GM23248 (cell line): ENCODE data around the gene CDNF. TPM values are rescaled to one million over a fixed set of nuclear protein-coding genes. Genes with fewer than 3 reads are reported as not detected.

Experiments
- DNase-seq: peaks from one replicate; pipeline ENCODE4 v3.0.0-alpha.2; 2015
- H2AFZ ChIP-seq: fragments of 200-600 bp; sonication (generic); 2 replicates; pipeline ENCODE4 v1.6.1; 2016; ENCODE audit warnings: antibody characterized with exemption
- H3F3A ChIP-seq: fragments of 200-600 bp; sonication (generic); 2 replicates; pipeline ENCODE4 v1.6.1; 2016; ENCODE audit warnings: mild to moderate bottlenecking, antibody characterized with exemption, mixed run types; ENCODE audit not compliant: insufficient read depth
- H3K27ac ChIP-seq: fragments of 200-600 bp; sonication (generic); 2 replicates; pipeline ENCODE4 v1.5.1; 2016; ENCODE audit warnings: mild to moderate bottlenecking
- H3K27me3 ChIP-seq: fragments of 200-600 bp; sonication (generic); replicated peaks from 2 replicates; pipeline ENCODE4 v1.6.1; 2016; ENCODE audit warnings: mild to moderate bottlenecking; ENCODE audit not compliant: insufficient read depth
- H3K36me3 ChIP-seq: fragments of 200-600 bp; sonication (generic); 2 replicates; pipeline ENCODE4 v1.6.1; 2016; ENCODE audit warnings: low read depth, mild to moderate bottlenecking
- H3K4me1 ChIP-seq: fragments of 200-600 bp; sonication (generic); 2 replicates; pipeline ENCODE4 v1.6.1; 2016; ENCODE audit warnings: mild to moderate bottlenecking; ENCODE audit not compliant: insufficient read depth
- H3K4me2 ChIP-seq: fragments of 200-600 bp; sonication (generic); one replicate; pipeline ENCODE4 v1.6.1; 2016; ENCODE audit warnings: mild to moderate bottlenecking; ENCODE audit not compliant: unreplicated experiment
- H3K4me3 ChIP-seq: fragments of 200-600 bp; sonication (generic); 2 replicates; pipeline ENCODE4 v1.5.1; 2016; ENCODE audit warnings: mild to moderate bottlenecking
- H3K79me2 ChIP-seq: fragments of 200-600 bp; sonication (generic); 2 replicates; pipeline ENCODE4 v1.6.1; 2016; ENCODE audit warnings: mild to moderate bottlenecking; ENCODE audit not compliant: insufficient read depth
- H3K9ac ChIP-seq: fragments of 200-600 bp; sonication (generic); 2 replicates; pipeline ENCODE4 v1.6.1; 2016; ENCODE audit warnings: mild to moderate bottlenecking
- H3K9me2 ChIP-seq: fragments of 200-600 bp; sonication (generic); 2 replicates; pipeline ENCODE4 v1.6.1; 2016; ENCODE audit warnings: mixed run types, mild to moderate bottlenecking, moderate library complexity; ENCODE audit not compliant: insufficient read depth
- H3K9me3 ChIP-seq: fragments of 200-600 bp; sonication (generic); one replicate; pipeline ENCODE4 v1.6.1; 2017; ENCODE audit warnings: low read depth
- H4K20me1 ChIP-seq: fragments of 200-600 bp; sonication (generic); 2 replicates; pipeline ENCODE4 v1.6.0; 2016; ENCODE audit not compliant: insufficient read depth
- EZH2 ChIP-seq: fragments of 200-600 bp; sonication (generic); IDR thresholded peaks from 2 replicates; pipeline ENCODE4 v1.6.1; 2018; ENCODE audit warnings: antibody characterized with exemption, mild to moderate bottlenecking; ENCODE audit not compliant: insufficient read depth, poor library complexity, severe bottlenecking
- EZH2phosphoT487 ChIP-seq: fragments of 200-600 bp; sonication (generic); IDR thresholded peaks from 2 replicates; pipeline ENCODE4 v1.6.1; 2018; ENCODE audit warnings: antibody characterized with exemption, moderate library complexity, mild to moderate bottlenecking, low read depth; ENCODE audit not compliant: insufficient read depth
- WGBS, 2 experiments: methylation state at CpG; one replicate each; pipeline ENCODE4 v1.1.6; 2015 to 2017; ENCODE audit warnings: low lambda C conversion rate in 2 of 2, low coverage in 1 of 2; ENCODE audit errors: missing lambda C conversion rate in 2 of 2; 5-methylcytosine and 5-hydroxymethylcytosine counted together
- in situ Hi-C: fragments of 300-500 bp; cut with MboI; formaldehyde crosslinking; loops from 2 replicates; pipeline ENCODE4 v1.15.0; 2020
- polyA plus RNA-seq: library from polyadenylated mRNA; unstranded; fragments of >200 nt; fragmentation: Nextera tagmentation; extraction: Ambion mirVana; gene quantifications from 2 replicates; pipeline ENCODE4 v1.2.1, GENCODE V29; 2016
- total RNA-seq: library from RNA; depleted of rRNA; stranded (reverse); fragments of >200 nt; shearing (Covaris generic); gene quantifications from 2 replicates; pipeline ENCODE4 v1.2.3, GENCODE V29; 2014; rRNA removed

The CDNF gene
- total RNA-seq (0.32 and 1.0 TPM in 2 replicates), polyA plus RNA-seq (1.0 and 1.3 TPM in 2 replicates)

DNA sequence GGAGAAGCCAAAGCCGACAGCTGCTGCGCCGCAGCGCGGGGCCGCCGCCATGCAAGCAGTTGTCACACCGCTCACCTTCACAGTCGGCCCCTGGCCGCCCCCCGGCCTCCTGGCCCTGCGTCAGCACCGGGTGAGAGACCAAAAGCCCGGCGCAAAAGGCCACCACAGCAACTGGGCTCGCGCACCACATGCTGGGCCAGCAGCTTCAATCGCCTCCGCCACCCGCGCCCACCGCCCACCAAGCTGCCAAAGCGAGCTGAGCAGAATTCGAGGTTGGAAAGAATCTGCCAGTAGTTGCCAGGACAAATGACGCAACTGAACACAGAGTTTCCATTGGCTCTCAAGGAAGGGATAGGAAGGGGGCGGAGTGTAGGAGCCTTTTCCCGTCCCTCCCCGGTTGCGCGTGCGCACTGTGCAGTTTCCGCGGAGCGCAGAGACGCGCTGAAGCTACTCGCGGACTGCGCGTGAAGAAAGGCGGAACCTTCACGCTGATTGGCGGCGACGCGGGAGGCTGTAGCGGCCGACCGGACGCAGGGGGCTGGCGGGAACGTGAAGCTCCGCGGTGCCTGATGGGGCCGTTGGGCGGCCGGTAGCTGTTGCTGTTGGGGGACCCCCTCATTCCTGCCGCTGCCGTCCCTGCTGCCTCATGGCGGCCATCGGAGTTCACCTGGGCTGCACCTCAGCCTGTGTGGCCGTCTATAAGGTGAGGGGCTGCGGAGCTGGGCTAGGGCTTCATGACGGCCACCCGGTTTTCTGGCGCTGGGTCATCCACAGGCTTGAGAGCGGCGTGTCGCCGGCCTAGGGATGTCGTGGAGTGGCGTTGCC, at the start of gene CDNF, which contains the start of the genes HSPA14 and MSANTD7:
CDNF (minus strand) TSS at position 281 of the 825 bp plus-strand sequence; CDS start at position 190, 91 bp downstream.
HSPA14 (plus strand) TSS at position 550 of the 825 bp plus-strand sequence; CDS start at position 647, 97 bp downstream.
MSANTD7 (plus strand) TSS at position 550 of the 825 bp plus-strand sequence. CDS start 3,979 bp downstream, outside the sequence.
- H3K79me2 ChIP-seq, result peaks cover 48% of the 10 kb centered on the region
- H3F3A ChIP-seq, result no peaks in the 10 kb centered on the region
- H3K4me3 ChIP-seq, result peak within 1 kb of the TSS; percentile 87
- H4K20me1 ChIP-seq, result no peaks in the 10 kb centered on the region
- H3K36me3 ChIP-seq, result peaks cover 30% of the 10 kb centered on the region
- peaks cover 12% of the 10 kb centered on the region for H3K4me1 ChIP-seq
- H3K9ac ChIP-seq, result peak within 1 kb of the TSS; percentile 91
- in situ Hi-C loops, result no loop called here
- H3K9me3 ChIP-seq, result no peaks in the 10 kb centered on the region
- WGBS, 2 experiments, result 0 to 2% methylated on average over 72 of the region's 72 CpGs
- H3K4me2 ChIP-seq, result peak within 1 kb of the TSS; percentile 84
- H3K9me2 ChIP-seq, result no peaks in the 10 kb centered on the region
- H3K27ac ChIP-seq, result peak within 1 kb of the TSS; percentile 83
- H3K27me3 ChIP-seq, result no peaks in the 10 kb centered on the region
- TF ChIP-seq EZH2phosphoT487, result no peak
- no peak for TF ChIP-seq EZH2
- peak; percentile 99 for DNase-seq
- H2AFZ ChIP-seq, result peak within 1 kb of the TSS; percentile 95

DNA sequence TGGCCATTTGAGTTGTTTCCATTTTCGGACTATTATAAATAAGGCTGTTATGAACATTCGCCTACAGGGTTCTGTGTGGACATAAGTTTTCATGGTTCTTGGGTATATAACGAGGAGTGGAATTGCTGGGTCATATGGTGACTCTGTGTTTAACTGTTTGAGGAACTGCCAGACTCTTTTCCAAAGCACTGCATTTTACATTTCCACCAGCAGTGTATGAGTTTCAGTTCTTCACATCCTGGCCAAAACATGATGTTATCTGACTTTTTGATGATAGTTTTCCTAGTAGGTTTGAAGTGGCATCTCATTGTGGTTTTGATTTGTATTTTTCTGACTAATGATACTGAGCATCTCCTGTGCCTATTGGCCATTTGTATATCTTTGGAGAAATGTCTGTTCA, 46.2 kb upstream of the CDNF start:
- H3K4me3 ChIP-seq, result no peak overlapping the region
- in situ Hi-C loops, result no loop called here
- peak; percentile 3 for DNase-seq
- H3K79me2 ChIP-seq, result peaks cover 99% of the 10 kb centered on the region
- no peaks in the 10 kb centered on the region for H3K9me3 ChIP-seq
- H3F3A ChIP-seq, result no peaks in the 10 kb centered on the region
- no peaks in the 10 kb centered on the region for H3K27me3 ChIP-seq
- WGBS, 2 experiments, result 92 to 93% methylated on average over 3 of the region's 3 CpGs
- H3K9ac ChIP-seq, result no peak overlapping the region
- no peak overlapping the region for H3K4me2 ChIP-seq
- no peaks in the 10 kb centered on the region for H3K36me3 ChIP-seq
- TF ChIP-seq EZH2, result no peak
- no peak for TF ChIP-seq EZH2phosphoT487
- 0 out of 2 replicates have a peak, but pooled peaks cover 10% of the 10 kb centered on the region for H3K4me1 ChIP-seq
- no peak overlapping the region for H2AFZ ChIP-seq
- no peaks in the 10 kb centered on the region for H4K20me1 ChIP-seq
- H3K27ac ChIP-seq, result no peak overlapping the region
- H3K9me2 ChIP-seq, result no peaks in the 10 kb centered on the region

DNA sequence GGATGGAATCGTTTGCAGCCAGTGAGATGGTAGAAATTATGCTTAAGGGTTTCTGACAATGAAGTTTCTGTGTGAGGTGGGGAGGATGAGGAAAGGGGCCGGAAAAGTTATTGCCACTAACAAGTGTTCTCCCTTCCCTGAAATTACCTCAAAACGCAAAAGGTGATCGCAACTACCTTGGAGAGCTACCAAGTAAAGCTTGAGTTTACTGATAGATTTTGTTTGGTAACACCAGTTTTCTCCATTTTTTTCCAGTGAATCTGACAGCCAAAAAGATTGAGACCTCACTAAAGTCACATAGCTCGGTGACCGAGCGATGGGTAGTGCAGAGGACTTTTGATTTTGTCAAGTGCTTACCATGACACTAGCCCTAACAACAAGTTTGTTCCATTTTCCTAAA, 42.4 kb upstream of the CDNF start:
- Histone ChIP-seq H3K4me3 (peak overlapping the region; percentile 82), H3K4me1 (0 out of 2 replicates have a peak, but pooled peaks cover 16% of the 10 kb centered on the region), H3K4me2 (peak overlapping the region; percentile 80), H3K27me3 (no peaks in the 10 kb centered on the region), H3F3A (no peaks in the 10 kb centered on the region), H3K9me3 (no peaks in the 10 kb centered on the region), H3K9me2 (no peaks in the 10 kb centered on the region), H4K20me1 (no peaks in the 10 kb centered on the region), H2AFZ (peak overlapping the region; percentile 89), H3K27ac (no peak overlapping the region), H3K9ac (peak overlapping the region; percentile 89), H3K36me3 (no peaks in the 10 kb centered on the region), H3K79me2 (peaks cover 86% of the 10 kb centered on the region)
- DNase-seq, result peak; percentile 18
- 63 to 72% methylated on average over 7 of the region's 7 CpGs for WGBS, 2 experiments
- in situ Hi-C loops, result no loop called here
- TF ChIP-seq EZH2phosphoT487 (no peak), EZH2 (no peak)

DNA sequence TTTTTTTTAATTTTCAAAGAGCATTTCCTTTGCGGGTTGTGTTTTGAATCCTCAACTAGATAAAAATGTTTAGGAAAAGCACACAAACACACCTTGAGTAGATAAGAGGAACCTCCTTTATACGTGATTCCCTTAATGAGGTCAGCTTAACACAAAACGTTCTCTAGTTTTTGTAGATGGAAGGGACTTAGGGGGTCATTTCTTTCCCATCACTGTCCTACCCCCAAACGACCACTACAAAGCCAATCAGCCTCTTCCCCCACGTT, 42.0 kb upstream of the CDNF start:
- Histone ChIP-seq H2AFZ (peak overlapping the region; percentile 89), H3K4me2 (peak overlapping the region; percentile 80), H3K36me3 (no peaks in the 10 kb centered on the region), H3K9me3 (no peaks in the 10 kb centered on the region), H4K20me1 (no peaks in the 10 kb centered on the region), H3K9me2 (no peaks in the 10 kb centered on the region), H3K79me2 (peaks cover 82% of the 10 kb centered on the region), H3K27me3 (no peaks in the 10 kb centered on the region), H3F3A (0 out of 2 replicates have a peak, but pooled peaks cover under 1% of the 10 kb centered on the region), H3K4me3 (peak overlapping the region; percentile 82), H3K4me1 (peaks cover 18% of the 10 kb centered on the region; the same call in 1 of the 2 replicates), H3K27ac (no peak overlapping the region), H3K9ac (peak overlapping the region; percentile 89)
- in situ Hi-C loops, result no loop called here
- DNase-seq, result no peak
- WGBS, 2 experiments, result 2% methylated on average over 5 of the region's 5 CpGs
- TF ChIP-seq EZH2 (no peak), EZH2phosphoT487 (no peak)
